Stimulated activated CD8-positive, alpha-beta memory T cell treated with anti-CD3 and anti-CD28 coated beads, Interleukin-12 subunit alpha, Interleukin-12 subunit beta, amount 100 ng/mL, for 4 hours (primary cell): ENCODE data around the gene RIPPLY3.

Source experiments
- DNase-seq: peaks from one replicate; pipeline ENCODE4 v3.0.0-alpha.2; 2020; ENCODE audit warnings: low read depth

Gene RIPPLY3

GRCh38 chr21:37006486-37007291 is at the start of gene RIPPLY3:
TSS of gene RIPPLY3 (plus strand) at chr21:37006702. CDS start at chr21:37006773, 71 bp downstream.
- DNase-seq = no peak

- DNase-seq = no peak
These were observed 47.3 kb upstream of the RIPPLY3 start for GRCh38 chr21:36959020-36959835.

- DNase-seq = no peak
These were observed 45.7 kb upstream of the RIPPLY3 start for GRCh38 chr21:36960676-36961284.

- DNase-seq = no peak
These were observed 44.3 kb upstream of the RIPPLY3 start for GRCh38 chr21:36962098-36962780.

GRCh38 chr21:36964398-36964797 is 42.1 kb upstream of the RIPPLY3 start:
- no peak for DNase-seq

- DNase-seq = no peak
These were observed 41.4 kb upstream of the RIPPLY3 start for GRCh38 chr21:36964827-36965719.

- DNase-seq = no peak
These were observed 40.8 kb upstream of the RIPPLY3 start for GRCh38 chr21:36965720-36966065.

GRCh38 chr21:36966066-36966820 is 40.3 kb upstream of the RIPPLY3 start, which contains the start of gene HLCS:
TSS of gene HLCS (minus strand) at chr21:36966669. CDS start at chr21:36966638, 31 bp downstream.
- DNase-seq = peak; percentile 72

GRCh38 chr21:36966821-36967768 is 39.4 kb upstream of the RIPPLY3 start:
- no peak for DNase-seq

- no peak for DNase-seq
These were observed 38.1 kb upstream of the RIPPLY3 start for GRCh38 chr21:36968414-36968813.

- DNase-seq = no peak
These were observed 37.5 kb upstream of the RIPPLY3 start for GRCh38 chr21:36968976-36969375.

- DNase-seq = no peak
These were observed 32.3 kb upstream of the RIPPLY3 start for GRCh38 chr21:36973986-36974850.

GRCh38 chr21:36974851-36975192 is 31.7 kb upstream of the RIPPLY3 start:
- DNase-seq = no peak

- DNase-seq = no peak
These were observed 30.2 kb upstream of the RIPPLY3 start for GRCh38 chr21:36976228-36976861.

GRCh38 chr21:36976882-36977651 is 29.4 kb upstream of the RIPPLY3 start:
- peak; percentile 22 for DNase-seq

- no peak for DNase-seq
These were observed 26.0 kb upstream of the RIPPLY3 start for GRCh38 chr21:36980280-36981048.
